Measurements from ENCODE around the gene KLF13. TPM values are rescaled to one million over a fixed set of nuclear protein-coding genes. Genes with fewer than 3 reads are reported as not detected.

The KLF13 gene
- total RNA-seq, 2 donors from 2014 or later, result 34.5 to 69.9 TPM

GRCh38 chr15:31309893-31310606, 16.6 kb upstream of the KLF13 start:
- intact Hi-C loops (cut with DNase I), result no loop called here
- ATAC-seq (no peak), DNase-seq (no peak)

- intact Hi-C loops (cut with DNase I), result no loop called here
- DNase-seq (no peak), ATAC-seq (no peak)
Measured at GRCh38 chr15:31311735-31312619, 14.7 kb upstream of the KLF13 start.

GRCh38 chr15:31313223-31313622, 13.4 kb upstream of the KLF13 start:
- no peak for ATAC-seq
- intact Hi-C loops (cut with DNase I), result no loop called here

GRCh38 chr15:31314380-31314779, 12.3 kb upstream of the KLF13 start:
- DNase-seq (no peak), ATAC-seq (no peak)
- intact Hi-C loops (cut with DNase I), result no loop called here

More at GRCh38 chr15:31313223-31313622, 13.4 kb upstream of the KLF13 start:
- no peak for DNase-seq

GRCh38 chr15:31316135-31316795, 10.4 kb upstream of the KLF13 start:
- ATAC-seq (no peak), DNase-seq (no peak)
- intact Hi-C loops (cut with DNase I), result no loop called here

GRCh38 chr15:31317017-31317416, 9.6 kb upstream of the KLF13 start:
- ATAC-seq (no peak), DNase-seq (no peak)
- intact Hi-C loops (cut with DNase I), result no loop called here

- no peak for ATAC-seq
- no peak for DNase-seq
- intact Hi-C loops (cut with DNase I), result no loop called here
Measured at GRCh38 chr15:31317421-31318327, 9.0 kb upstream of the KLF13 start.

GRCh38 chr15:31318429-31318828, 8.2 kb upstream of the KLF13 start:
- intact Hi-C loops (cut with DNase I), result no loop called here
- no peak for ATAC-seq
- DNase-seq, result no peak

GRCh38 chr15:31320022-31320421, 6.6 kb upstream of the KLF13 start:
- DNase-seq, result no peak
- no peak for ATAC-seq
- intact Hi-C loops (cut with DNase I), result loop anchor here in 1 of 2 donors (10.0 kb wide), 3 partner anchors 105 to 165 kb away; no protein-coding TSS in a partner anchor

GRCh38 chr15:31321418-31321817, 5.2 kb upstream of the KLF13 start:
- no peak for ATAC-seq
- DNase-seq, result no peak
- intact Hi-C loops (cut with DNase I), result loop anchor here in 1 of 2 donors (10.0 kb wide), 3 partner anchors 107 to 163 kb away; no protein-coding TSS in a partner anchor

GRCh38 chr15:31322504-31322903, 4.1 kb upstream of the KLF13 start:
- ATAC-seq, result no peak
- intact Hi-C loops (cut with DNase I), result loop anchor here in 1 of 2 donors (10.0 kb wide), 3 partner anchors 108 to 162 kb away; no protein-coding TSS in a partner anchor
- DNase-seq, result no peak

- DNase-seq (no peak), ATAC-seq (no peak)
- intact Hi-C loops (cut with DNase I), result loop anchor here in 1 of 2 donors (10.0 kb wide), 3 partner anchors 109 to 161 kb away; no protein-coding TSS in a partner anchor
Measured at GRCh38 chr15:31323627-31324026, 3.0 kb upstream of the KLF13 start.

- DNase-seq, result no peak
- ATAC-seq, result no peak
- intact Hi-C loops (cut with DNase I), result loop anchor here in 1 of 2 donors (10.0 kb wide), 3 partner anchors 109 to 161 kb away; no protein-coding TSS in a partner anchor
Measured at GRCh38 chr15:31324186-31324585, 2.4 kb upstream of the KLF13 start.

- intact Hi-C loops (cut with DNase I), result loop anchor here in 1 of 2 donors (10.0 kb wide), 3 partner anchors 110 to 160 kb away; no protein-coding TSS in a partner anchor
- DNase-seq, result no peak
- ATAC-seq, result no peak
Measured at GRCh38 chr15:31324806-31325594, 1.6 kb upstream of the KLF13 start.

- intact Hi-C loops (cut with DNase I), result loop anchor here in 1 of 2 donors (10.0 kb wide), 3 partner anchors 109 to 159 kb away; no protein-coding TSS in a partner anchor
- peak; percentile 17 to 37 for ATAC-seq
- peak; percentile 70 for DNase-seq
Measured at GRCh38 chr15:31325595-31326155, 960 bp upstream of the KLF13 start.

GRCh38 chr15:31326875-31327668, 437 bp downstream of the KLF13 start:
- ATAC-seq, result peak; percentile 38 to 42
- intact Hi-C loops (cut with DNase I), result loop anchor here in 1 of 2 donors (10.0 kb wide), 3 partner anchors 108 to 158 kb away; no protein-coding TSS in a partner anchor
- DNase-seq, result peak; percentile 64

All from left cardiac atrium (tissue), 4 donors.